Activated gamma-delta T cell treated with Interleukin-2 at 50 U/mL for 16 hours (primary cell): ENCODE measurements around the gene BORCS5.
"Not testable (repeated sequence)": the region's sequence is repeated elsewhere in the genome, so short reads cannot be mapped to it uniquely, and the experiment has no call there.

Source experiments
- DNase-seq: peaks from one replicate; pipeline ENCODE4 v3.0.0-alpha.2; 2020

BORCS5 gene

GRCh38 chr12:12356896-12357718, at the start of gene BORCS5:
TSS of gene BORCS5 (plus strand) at chr12:12357078. CDS start at chr12:12357452, 374 bp downstream.
- DNase-seq = peak; percentile 98

- DNase-seq = not testable (repeated sequence)
Observed at GRCh38 chr12:12310695-12311094, 46.2 kb upstream of the BORCS5 start.

- no peak for DNase-seq
Observed at GRCh38 chr12:12315838-12316237, 41.0 kb upstream of the BORCS5 start.

GRCh38 chr12:12319451-12320183, 37.3 kb upstream of the BORCS5 start:
- no peak for DNase-seq

DNA sequence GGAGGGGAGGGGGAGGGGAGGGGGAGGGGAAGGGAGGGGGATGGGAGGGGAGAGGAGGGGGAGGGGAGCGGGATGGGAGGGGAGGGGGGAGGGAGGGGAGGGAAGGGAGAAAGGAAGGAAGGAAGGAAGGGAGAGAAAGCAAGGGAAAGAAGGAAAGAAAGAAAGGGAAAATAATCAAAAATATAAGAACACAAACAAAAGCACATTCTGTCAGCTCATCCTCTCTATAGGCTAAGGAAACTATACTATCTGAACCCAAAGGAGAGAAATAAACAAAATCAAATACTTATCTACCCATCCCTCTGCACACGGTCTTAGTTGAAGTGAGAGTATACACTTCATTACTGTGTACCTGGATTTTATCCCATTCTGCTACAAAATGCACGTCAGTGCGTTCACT, 33.8 kb upstream of the BORCS5 start:
- no peak for DNase-seq

DNA sequence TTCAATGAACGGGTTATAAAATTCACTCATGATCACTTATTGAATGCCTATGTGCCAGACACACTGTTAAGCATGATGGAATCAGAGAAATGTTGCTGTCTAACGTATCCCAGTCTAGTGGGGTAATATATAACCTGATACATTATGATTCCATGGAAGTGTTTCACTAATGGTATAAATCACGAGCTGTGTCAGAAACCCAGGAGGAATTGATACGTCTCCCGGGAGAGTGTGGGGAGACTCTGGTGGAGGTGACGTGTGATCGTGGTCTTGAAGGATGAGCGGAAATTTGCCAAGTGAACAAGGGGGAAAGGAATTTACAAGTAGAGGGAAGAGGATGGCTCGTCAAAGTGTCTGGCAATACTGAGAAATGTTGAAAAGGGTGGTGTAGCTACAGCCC, 33.3 kb upstream of the BORCS5 start:
- no peak for DNase-seq

- no peak for DNase-seq
Observed at GRCh38 chr12:12326262-12326661, 30.6 kb upstream of the BORCS5 start.

GRCh38 chr12:12327802-12328201, 29.1 kb upstream of the BORCS5 start:
- DNase-seq = no peak

DNA sequence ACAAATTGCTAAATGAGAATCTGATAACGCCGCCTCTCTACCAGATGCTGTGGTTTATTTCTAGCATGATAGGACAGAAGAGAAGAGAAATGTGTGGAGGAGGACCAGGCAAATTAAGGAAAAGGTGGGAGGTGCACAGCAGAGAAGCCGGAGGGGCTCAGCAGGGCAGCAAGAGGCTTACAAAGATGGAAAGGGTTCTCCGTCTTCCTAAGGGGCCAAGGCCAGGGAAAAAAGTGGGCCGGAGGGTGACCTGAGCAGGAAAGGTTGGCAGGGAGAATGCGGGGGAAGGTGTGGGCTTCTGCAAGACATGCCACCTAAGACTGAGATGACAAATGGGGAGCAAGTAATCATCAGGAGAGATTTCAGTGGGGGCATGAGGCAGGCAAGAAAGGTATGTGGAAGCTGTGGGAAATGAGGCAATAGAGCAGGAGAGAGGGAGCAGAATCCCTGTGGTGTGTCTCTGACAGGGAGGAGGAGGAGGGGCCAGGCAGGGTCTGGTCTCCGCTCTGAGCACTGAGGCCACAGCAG, 25.6 kb upstream of the BORCS5 start:
- no peak for DNase-seq

DNA sequence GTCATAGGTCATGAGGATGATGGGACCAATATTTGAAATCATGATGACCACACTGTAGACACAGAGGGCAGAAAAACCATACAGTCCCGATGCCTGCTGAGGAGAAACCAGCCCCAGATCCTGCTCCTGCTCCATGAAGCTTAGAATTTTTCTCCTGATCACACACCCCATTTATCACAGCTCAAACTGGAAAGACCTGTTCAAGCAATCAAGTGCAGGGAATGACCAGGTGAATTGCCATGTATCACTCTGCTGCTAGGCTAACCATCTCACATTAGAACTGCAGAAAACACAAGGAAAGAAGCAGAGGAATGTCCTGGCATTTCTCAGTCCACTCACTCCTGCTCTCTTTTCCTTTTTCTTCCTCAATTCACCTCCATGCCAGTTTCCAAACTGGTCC, 25.0 kb upstream of the BORCS5 start:
- no peak for DNase-seq

DNA sequence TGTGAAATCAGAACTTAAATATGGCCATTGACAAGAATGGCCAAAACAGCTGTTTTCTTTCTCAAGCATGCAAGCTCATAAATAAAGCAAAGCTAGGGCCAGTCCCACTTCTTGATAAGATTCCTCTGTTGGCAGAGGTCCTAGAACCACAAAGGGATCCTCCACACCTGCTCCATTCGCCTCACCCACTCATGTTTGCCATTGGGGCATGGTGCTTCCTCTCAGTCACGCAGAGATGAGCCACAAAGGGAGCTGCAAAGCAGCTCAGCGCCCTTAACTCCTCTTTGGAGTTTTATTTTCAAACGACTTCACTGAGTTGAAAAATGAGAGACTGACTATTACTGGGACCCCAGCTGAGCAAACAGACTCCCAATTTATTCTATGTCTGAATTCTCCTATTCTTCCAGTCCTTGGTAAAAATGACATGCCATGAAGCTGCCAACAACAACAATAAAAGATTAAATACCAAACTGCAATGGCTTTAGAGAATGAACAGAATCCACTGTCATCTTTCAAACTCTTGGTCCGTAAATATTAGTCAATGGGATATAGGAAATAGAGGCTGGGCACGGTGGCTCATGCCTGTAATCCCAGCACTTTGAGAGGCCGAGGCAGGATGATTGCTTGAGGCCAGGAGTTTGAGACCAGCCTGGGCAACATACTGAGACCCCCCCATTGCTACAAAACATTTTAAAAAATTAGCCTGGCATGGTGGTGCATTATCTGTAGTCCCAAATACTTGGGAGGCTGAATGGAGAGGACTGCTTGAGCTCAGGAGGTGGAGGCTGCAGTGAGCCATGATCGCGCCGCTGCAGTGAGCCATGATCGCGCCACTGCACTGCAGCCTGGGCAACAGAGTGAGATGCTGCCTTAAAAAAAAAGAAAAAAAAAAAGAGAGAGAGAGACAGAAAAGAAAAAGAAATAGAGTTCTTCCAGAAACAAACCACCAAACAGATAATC, 23.2 kb upstream of the BORCS5 start:
- no peak for DNase-seq

DNA sequence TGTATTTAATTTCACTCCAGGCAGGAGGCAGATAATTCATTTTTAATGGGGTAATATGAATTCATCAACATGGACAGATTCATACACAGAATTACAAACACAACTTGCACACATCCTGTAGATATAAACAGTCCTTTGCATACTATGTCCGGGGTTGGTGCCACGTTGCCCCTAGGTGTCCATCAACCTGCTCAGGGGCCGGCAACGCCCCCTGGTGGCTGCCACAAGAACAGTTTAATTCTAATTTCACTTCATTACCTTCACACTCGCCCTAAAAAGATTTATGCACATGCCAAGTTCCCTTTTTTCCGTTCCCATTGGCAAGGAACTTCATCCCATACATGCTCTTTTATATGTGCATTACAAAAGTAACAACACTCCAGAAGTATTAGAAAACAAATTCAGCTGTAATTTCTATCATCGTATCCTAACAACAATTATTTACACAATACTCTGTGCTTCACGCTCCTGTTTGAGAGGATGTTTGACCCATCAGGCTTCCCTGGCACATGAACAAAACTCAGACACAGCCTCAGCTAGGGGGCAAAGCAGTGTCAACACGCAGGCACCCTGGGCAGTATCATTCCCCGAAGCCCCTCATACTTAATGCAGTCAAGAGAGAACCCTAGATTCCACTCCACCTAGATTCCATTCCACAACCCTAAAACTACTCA, 22.4 kb upstream of the BORCS5 start:
- DNase-seq = peak; percentile 67

GRCh38 chr12:12336049-12336411, 20.8 kb upstream of the BORCS5 start:
- no peak for DNase-seq

DNA sequence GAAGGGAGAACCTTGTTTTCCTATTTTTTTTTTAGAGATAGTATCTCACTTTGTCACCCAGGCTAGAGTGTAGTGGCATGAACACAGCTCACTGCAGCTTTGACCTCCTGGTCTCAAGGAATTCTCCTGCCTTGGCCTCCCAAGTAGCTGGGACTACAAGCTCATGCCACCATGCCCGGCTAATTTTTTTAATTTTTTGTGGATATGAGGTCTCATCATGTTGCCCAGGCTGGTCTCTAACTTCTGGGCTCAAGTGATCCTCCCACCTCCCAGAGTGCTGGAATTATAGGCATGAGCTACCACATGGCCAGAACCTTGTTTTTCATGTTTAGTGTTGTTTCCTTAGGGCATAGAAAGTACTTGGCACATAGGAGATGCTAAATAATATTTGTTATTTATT, 20.4 kb upstream of the BORCS5 start:
- no peak for DNase-seq

DNA sequence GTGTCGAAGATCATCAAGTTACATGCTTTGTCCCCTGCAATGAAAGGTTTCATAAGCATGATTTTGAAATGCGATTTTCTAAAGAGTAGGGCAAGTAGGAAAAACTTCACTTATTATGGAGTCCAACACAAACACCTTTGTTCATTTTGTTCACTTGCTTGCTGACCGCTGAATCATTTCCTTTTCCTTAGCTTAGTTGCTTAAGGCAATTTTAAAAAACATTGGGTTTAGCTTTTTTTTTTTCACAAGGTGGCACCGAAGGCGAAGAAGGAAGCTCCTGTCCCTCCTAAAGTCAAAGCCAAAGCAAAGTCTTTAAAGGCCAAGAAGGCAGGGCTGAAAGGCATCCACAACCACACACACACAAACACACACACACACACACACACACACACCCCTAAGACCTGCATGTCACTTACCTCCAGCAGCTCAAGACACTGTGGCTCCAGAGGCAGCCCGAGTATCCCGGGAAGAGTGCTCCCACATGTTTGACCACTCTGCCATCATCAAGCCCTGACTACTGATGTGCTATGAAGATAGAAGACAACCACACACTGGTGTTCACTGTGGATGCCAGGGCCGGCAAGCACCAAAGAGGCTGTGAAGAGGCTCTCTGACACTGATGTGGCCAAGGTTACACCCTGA, 18.2 kb upstream of the BORCS5 start:
- no peak for DNase-seq

- DNase-seq = peak; percentile 31
Observed at GRCh38 chr12:12349711-12350665, 6.9 kb upstream of the BORCS5 start, which contains the start of gene MANSC1. TSS of gene MANSC1 (minus strand) at chr12:12350242. CDS start at chr12:12343314, 6,928 bp downstream.

DNA sequence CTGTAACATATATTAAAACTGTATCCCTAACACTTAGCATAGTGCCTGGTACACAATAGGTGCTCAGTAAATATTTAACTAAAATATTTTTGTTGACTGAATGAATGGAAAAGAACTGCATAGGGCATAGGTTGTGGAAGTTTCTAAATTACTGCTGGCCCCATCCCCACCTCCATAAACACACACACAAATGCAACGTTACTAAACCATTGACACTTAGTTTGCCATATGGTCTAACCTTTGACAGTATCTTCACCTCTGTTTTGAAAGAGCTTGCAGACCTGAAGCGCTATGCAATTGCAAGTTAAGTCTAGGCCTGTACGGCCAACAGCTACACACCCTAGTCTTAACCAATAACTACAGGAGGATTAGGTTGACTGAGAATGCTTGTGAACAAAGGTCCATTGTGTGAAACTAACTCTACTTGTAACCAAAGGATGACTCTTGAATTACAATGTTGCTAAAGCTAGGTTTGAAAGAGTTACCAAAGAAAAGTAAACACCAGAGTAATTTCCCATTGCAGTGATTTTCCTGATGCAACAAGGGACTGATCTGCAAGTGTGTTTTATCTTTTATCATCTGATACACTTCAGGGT, 5.9 kb upstream of the BORCS5 start:
- no peak for DNase-seq

DNA sequence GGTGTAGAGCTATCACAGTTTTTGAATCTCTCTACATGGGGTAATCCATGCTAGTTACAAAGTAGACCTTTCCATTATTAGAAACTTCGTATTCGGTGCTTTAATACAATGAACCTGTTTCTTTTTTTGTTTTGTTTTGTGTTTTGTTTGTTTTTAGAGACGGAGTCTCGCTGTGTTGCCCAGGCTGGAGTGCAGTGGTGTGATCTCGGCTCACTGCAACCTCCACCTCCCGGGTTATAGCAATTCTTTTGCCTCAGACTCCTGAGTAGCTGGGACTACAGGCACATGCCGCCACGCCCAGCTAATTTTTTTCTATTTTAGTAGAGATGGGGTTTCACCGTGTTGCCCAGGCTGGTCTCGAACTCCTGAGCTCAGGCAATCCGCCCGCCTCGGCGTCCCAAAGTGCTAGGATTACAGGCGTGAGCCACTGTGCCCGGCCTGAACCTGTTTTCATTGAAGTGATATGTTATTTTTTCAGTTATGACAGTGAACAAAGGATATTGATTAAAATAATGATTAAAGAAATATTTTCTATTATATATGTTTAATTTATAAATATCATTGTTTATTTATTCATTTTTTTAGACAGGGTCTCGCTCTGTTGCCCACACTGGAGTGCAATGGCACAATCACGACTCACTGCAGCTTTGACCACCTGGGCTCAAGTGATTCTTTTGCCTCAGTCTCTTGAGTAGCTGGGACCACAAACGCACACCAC, 5.3 kb upstream of the BORCS5 start:
- DNase-seq = not testable (repeated sequence)

- no peak for DNase-seq
Observed at GRCh38 chr12:12353276-12353675, 3.6 kb upstream of the BORCS5 start.
